ENCODE data around the gene ADAMTS9. TPM values are rescaled to one million over a fixed set of nuclear protein-coding genes. Genes with fewer than 3 reads are reported as not detected.

ADAMTS9 gene
- polyA plus RNA-seq, 1 donor from 2014 or later, result 0.32 TPM

DNA sequence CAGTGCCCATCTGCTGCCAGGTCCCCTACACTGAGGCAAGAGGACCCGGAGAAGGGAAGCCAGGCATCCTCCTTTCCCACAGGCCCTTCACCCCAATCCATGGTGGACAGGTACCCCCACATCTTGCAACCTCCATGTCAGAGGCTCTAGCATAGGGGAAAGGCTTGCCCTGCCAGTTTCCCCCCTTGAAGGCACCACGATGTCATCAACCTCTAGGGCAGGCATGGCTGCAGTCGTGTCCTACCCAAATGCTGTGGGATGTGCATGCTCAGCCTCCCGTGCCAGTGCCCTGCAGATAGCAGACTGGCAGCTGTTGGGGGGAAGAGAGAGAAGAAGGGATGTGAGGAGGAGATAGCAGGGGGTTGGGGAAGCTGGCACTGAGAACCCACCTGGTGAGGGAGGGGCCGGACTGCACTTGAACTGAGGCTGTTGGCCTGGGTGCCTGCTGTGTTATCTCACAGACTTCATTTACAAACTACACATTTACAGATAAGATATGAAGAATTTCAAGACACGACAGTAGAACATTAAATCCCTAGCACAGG is 197.5 kb downstream of the ADAMTS9 start:
- H4K20me1 ChIP-seq (ENCODE audit: insufficient read depth), result no peaks in the 10 kb centered on the region
- peak overlapping the region; percentile 55 for H3K4me3 ChIP-seq (ENCODE audit: low read length)
- H3K4me2 ChIP-seq (ENCODE audit: low read length), result peak overlapping the region; percentile 76
- no peak overlapping the region for H2AFZ ChIP-seq (ENCODE audit: low read depth, low read length)
- no peaks in the 10 kb centered on the region for H3K36me3 ChIP-seq (ENCODE audit: insufficient read depth, low read length)
- no peaks in the 10 kb centered on the region for H3K9me3 ChIP-seq (ENCODE audit: low read length)
- TF ChIP-seq EZH2 (IDR thresholded peaks at IDR 0.05; ENCODE audit: borderline replicate concordance, insufficient read depth, low read length, poor library complexity, severe bottlenecking) (no peak), EP300 (conservative IDR thresholded peaks at IDR 0.05; ENCODE audit: poor library complexity, severe bottlenecking) (no peak), MXI1 (conservative IDR thresholded peaks at IDR 0.05; ENCODE audit: poor library complexity, severe bottlenecking) (no peak)
- H3K27ac ChIP-seq (ENCODE audit: low read length), result peak overlapping the region; percentile 97
- no peaks in the 10 kb centered on the region for H3K9me2 ChIP-seq (ENCODE audit: insufficient read depth, low read length)
- peak overlapping the region; percentile 74 for H3K9ac ChIP-seq (ENCODE audit: low read length)
- H3K79me2 ChIP-seq (replicated peaks; ENCODE audit: insufficient read depth, low read length), result no peaks in the 10 kb centered on the region
- no peaks in the 10 kb centered on the region for H3F3A ChIP-seq (ENCODE audit: insufficient read depth, low read length, poor library complexity, severe bottlenecking)
- H3K27me3 ChIP-seq (ENCODE audit: insufficient read depth, low read depth, low read length), result no peaks in the 10 kb centered on the region

DNA sequence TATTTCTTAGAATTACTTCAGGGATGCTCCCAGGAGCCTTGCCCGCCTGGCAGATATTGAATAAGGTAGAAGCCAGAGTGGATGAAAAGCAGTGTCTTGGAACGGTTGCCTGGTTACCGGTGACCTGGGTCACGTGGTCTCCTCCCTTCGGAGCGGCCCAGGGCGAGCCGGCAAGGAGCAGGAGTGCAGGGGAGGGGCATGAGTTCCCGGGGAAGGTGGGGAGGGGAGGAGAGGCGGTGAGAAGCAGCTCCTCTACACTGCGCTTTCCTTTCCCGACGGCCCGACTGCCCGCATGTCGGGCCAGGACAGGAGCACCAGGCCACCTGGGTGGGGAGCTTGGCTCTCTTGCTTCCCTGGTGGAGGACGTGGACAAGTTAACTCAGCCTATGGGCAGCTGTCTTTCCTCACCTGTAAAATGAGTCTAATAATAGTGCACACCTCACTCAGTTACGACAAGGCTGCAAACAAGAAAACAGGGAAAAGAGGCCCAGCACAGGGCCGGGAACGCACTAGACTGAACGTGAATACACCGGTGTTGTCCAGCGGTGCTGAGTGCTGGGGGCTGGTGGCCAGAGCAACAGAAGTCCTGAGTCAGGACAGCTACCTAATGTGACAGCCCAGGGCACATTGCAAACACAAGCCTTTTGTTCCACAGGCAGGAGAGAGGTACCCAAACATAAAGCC is 198.3 kb downstream of the ADAMTS9 start:
- Histone ChIP-seq H3K36me3 (ENCODE audit: insufficient read depth, low read length) (no peaks in the 10 kb centered on the region), H3K9me3 (ENCODE audit: low read length) (no peaks in the 10 kb centered on the region), H3K9ac (ENCODE audit: low read length) (peak overlapping the region; percentile 74), H3K27me3 (ENCODE audit: insufficient read depth, low read depth, low read length) (no peaks in the 10 kb centered on the region), H2AFZ (ENCODE audit: low read depth, low read length) (peak overlapping the region; percentile 56), H3K27ac (ENCODE audit: low read length) (peak overlapping the region; percentile 97), H3K79me2 (replicated peaks; ENCODE audit: insufficient read depth, low read length) (no peaks in the 10 kb centered on the region), H3K9me2 (ENCODE audit: insufficient read depth, low read length) (no peaks in the 10 kb centered on the region), H3K4me3 (ENCODE audit: low read length) (peak overlapping the region; percentile 55), H4K20me1 (ENCODE audit: insufficient read depth) (no peaks in the 10 kb centered on the region), H3K4me2 (ENCODE audit: low read length) (peak overlapping the region; percentile 76), H3F3A (ENCODE audit: insufficient read depth, low read length, poor library complexity, severe bottlenecking) (no peaks in the 10 kb centered on the region)
- TF ChIP-seq POLR2AphosphoS5 (IDR thresholded peaks at IDR 0.05) (peak; percentile 63), EZH2 (IDR thresholded peaks at IDR 0.05; ENCODE audit: borderline replicate concordance, insufficient read depth, low read length, poor library complexity, severe bottlenecking) (no peak), RAD21 (conservative IDR thresholded peaks at IDR 0.05) (peak; percentile 34), SMC3 (conservative IDR thresholded peaks at IDR 0.05; ENCODE audit: poor library complexity) (peak; percentile 26), TAF1 (IDR thresholded peaks at IDR 0.05; ENCODE audit: low read depth) (no peak), MXI1 (conservative IDR thresholded peaks at IDR 0.05; ENCODE audit: poor library complexity, severe bottlenecking) (peak; percentile 25), EP300 (conservative IDR thresholded peaks at IDR 0.05; ENCODE audit: poor library complexity, severe bottlenecking) (peak; percentile 44)
- TF ChIP-seq, protein P1, sequence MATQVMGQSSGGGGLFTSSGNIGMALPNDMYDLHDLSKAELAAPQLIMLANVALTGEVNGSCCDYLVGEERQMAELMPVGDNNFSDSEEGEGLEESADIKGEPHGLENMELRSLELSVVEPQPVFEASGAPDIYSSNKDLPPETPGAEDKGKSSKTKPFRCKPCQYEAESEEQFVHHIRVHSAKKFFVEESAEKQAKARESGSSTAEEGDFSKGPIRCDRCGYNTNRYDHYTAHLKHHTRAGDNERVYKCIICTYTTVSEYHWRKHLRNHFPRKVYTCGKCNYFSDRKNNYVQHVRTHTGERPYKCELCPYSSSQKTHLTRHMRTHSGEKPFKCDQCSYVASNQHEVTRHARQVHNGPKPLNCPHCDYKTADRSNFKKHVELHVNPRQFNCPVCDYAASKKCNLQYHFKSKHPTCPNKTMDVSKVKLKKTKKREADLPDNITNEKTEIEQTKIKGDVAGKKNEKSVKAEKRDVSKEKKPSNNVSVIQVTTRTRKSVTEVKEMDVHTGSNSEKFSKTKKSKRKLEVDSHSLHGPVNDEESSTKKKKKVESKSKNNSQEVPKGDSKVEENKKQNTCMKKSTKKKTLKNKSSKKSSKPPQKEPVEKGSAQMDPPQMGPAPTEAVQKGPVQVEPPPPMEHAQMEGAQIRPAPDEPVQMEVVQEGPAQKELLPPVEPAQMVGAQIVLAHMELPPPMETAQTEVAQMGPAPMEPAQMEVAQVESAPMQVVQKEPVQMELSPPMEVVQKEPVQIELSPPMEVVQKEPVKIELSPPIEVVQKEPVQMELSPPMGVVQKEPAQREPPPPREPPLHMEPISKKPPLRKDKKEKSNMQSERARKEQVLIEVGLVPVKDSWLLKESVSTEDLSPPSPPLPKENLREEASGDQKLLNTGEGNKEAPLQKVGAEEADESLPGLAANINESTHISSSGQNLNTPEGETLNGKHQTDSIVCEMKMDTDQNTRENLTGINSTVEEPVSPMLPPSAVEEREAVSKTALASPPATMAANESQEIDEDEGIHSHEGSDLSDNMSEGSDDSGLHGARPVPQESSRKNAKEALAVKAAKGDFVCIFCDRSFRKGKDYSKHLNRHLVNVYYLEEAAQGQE (IDR thresholded peaks at IDR 0.05; ENCODE audit: borderline replicate concordance), result peak; percentile 55
- TF ChIP-seq, protein P2, sequence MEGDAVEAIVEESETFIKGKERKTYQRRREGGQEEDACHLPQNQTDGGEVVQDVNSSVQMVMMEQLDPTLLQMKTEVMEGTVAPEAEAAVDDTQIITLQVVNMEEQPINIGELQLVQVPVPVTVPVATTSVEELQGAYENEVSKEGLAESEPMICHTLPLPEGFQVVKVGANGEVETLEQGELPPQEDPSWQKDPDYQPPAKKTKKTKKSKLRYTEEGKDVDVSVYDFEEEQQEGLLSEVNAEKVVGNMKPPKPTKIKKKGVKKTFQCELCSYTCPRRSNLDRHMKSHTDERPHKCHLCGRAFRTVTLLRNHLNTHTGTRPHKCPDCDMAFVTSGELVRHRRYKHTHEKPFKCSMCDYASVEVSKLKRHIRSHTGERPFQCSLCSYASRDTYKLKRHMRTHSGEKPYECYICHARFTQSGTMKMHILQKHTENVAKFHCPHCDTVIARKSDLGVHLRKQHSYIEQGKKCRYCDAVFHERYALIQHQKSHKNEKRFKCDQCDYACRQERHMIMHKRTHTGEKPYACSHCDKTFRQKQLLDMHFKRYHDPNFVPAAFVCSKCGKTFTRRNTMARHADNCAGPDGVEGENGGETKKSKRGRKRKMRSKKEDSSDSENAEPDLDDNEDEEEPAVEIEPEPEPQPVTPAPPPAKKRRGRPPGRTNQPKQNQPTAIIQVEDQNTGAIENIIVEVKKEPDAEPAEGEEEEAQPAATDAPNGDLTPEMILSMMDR (IDR thresholded peaks at IDR 0.05; ENCODE audit: poor library complexity, severe bottlenecking), result no peak
